SK-N-MC (cell line): Measurements from ENCODE around the gene ARL8A.

ENCODE experiments used
- EZH2 ChIP-seq: fragments of 200-600 bp; sonication (generic); IDR thresholded peaks from one replicate; pipeline ENCODE4 v1.6.1; 2017; ENCODE audit warnings: antibody characterized with exemption
- POLR2AphosphoS5 ChIP-seq: IDR thresholded peaks from 2 replicates; pipeline ENCODE4 v1.6.1; 2012; ENCODE audit warnings: mild to moderate bottlenecking, low read depth, low read length, borderline replicate concordance

- TF ChIP-seq EZH2: no peak
- TF ChIP-seq POLR2AphosphoS5: no peak
Measured at GRCh38 chr1:202168861-202169260, 24.3 kb upstream of the ARL8A start.
